Measurements from ENCODE around the gene CCT6B.

GRCh38 chr17:34981538-34982241 is 20.4 kb upstream of the CCT6B start:
- TF ChIP-seq CTCF (IDR thresholded peaks at IDR 0.05; ENCODE audit: insufficient read depth, low read length, poor library complexity, severe bottlenecking) (no peak), EZH2phosphoT487 (conservative IDR thresholded peaks at IDR 0.05; ENCODE audit: low read length) (no peak)

Measured in SU-DHL-6 (cell line).